GM13977 (cell line): ENCODE measurements around the gene YWHAQ.
"Not testable (repeated sequence)": the region's sequence is repeated elsewhere in the genome, so short reads cannot be mapped to it uniquely, and the experiment has no call there.

Experiments used
- DNase-seq: peaks from one replicate; pipeline ENCODE4 v3.0.0; 2012; ENCODE audit warnings: low spot score
- CTCF ChIP-seq: IDR thresholded peaks from 2 replicates; pipeline ENCODE4 v1.5.1; 2012; ENCODE audit warnings: mild to moderate bottlenecking, control low read depth; ENCODE audit not compliant: insufficient read depth; ENCODE audit errors: extremely low read depth, missing control alignments
- in situ Hi-C: fragments of 300-500 bp; cut with MboI; formaldehyde crosslinking; loops from one replicate; pipeline ENCODE4 v1.12.0; 2022; ENCODE audit warnings: low sequenced_read_pairs, low pct_unique_long_range_greater_than_20kb, mixed read lengths, inconsistent platforms; ENCODE audit not compliant: unreplicated experiment

The YWHAQ gene

GRCh38 chr2:9629222-9630116, 1.3 kb downstream of the YWHAQ start:
- no peak for DNase-seq
- no peak for TF ChIP-seq CTCF
- in situ Hi-C loops = no loop called here

- DNase-seq = no peak
- in situ Hi-C loops = no loop called here
- TF ChIP-seq CTCF = no peak
Observed at GRCh38 chr2:9627310-9627709, 3.5 kb downstream of the YWHAQ start.

- DNase-seq = no peak
- in situ Hi-C loops = no loop called here
- TF ChIP-seq CTCF = no peak
Observed at GRCh38 chr2:9623151-9623550, 7.6 kb downstream of the YWHAQ start.

GRCh38 chr2:9621655-9622054, 9.1 kb downstream of the YWHAQ start:
- DNase-seq, in situ Hi-C loops: not testable (repeated sequence)

- no peak for DNase-seq
- in situ Hi-C loops = no loop called here
- no peak for TF ChIP-seq CTCF
Observed at GRCh38 chr2:9618410-9618809, 12.4 kb downstream of the YWHAQ start.

GRCh38 chr2:9617749-9618148, 13.0 kb downstream of the YWHAQ start:
- DNase-seq = no peak
- TF ChIP-seq CTCF = no peak
- in situ Hi-C loops = no loop called here

- no peak for DNase-seq
- TF ChIP-seq CTCF = no peak
- in situ Hi-C loops = no loop called here
Observed at GRCh38 chr2:9617296-9617695, 13.5 kb downstream of the YWHAQ start.
